Measurements from ENCODE around the gene RPP30.
A peak's percentile ranks its signal among the peaks of the same experiment; 100 is the strongest.

The RPP30 gene

GRCh38 chr10:90856964-90857634 lies 14.7 kb upstream of the RPP30 start:
- peak overlapping the region; percentile 63 for H3K4me3 ChIP-seq (ENCODE audit: low read length)
- no peak overlapping the region for H3K9ac ChIP-seq (ENCODE audit: low read length)
- H3K4me1 ChIP-seq (ENCODE audit: control insufficient read depth, insufficient read depth, low read length) = no peaks in the 10 kb centered on the region
- no peak overlapping the region for H3K27ac ChIP-seq (ENCODE audit: low read depth, low read length)
- peaks cover 5% of the 10 kb centered on the region for H3K27me3 ChIP-seq (ENCODE audit: control insufficient read depth, insufficient read depth, low read length)
- no peaks in the 10 kb centered on the region for H3K36me3 ChIP-seq (ENCODE audit: control insufficient read depth, insufficient read depth, low read length)

DNA sequence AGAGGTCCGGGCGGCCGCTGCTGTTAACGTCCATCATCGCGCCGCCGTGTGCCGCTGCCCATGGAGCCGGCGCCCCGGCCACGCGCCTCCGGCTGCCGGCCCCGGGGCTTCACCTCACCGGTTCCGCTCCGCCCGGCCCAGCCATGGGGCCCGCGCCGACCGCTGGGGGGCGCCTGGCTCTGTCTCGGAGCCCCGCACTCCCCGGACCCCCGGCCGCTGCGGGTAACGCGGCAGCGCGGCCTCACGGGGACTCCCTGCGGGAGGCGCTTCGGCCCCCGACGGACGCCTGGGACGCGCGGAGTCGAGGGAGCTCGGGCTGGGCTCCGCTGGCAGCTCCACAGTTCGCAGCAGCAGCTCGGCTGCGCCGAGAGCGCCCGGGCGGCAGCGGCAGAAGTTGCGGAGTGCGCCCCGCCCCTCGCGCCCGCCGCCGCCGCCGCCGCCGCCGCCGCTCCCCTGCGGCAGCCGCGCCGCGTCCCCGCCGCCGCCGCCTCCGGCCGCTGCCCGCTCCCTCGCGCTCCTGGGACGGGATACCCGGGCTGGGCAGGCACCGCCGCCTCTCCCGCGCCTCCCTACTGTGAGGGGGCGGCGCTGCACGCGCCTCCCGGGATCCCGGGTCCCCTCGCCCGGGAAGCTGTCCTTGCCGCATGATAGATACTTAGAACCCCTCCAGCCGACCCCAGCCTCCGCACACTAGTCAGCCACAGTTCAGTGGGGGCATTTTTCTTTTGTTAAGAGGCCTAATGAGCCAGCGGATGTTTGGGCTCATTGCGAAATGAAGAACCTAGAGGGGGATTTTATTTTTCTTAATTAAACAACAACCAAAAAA lies 13.9 kb upstream of the RPP30 start, which contains the start of gene HTR7:
Gene HTR7, minus strand, starts transcription at position 405 of the 826 bp plus-strand sequence. Its CDS starts 368 bp downstream, at position 37.
- Histone ChIP-seq H3K27ac (ENCODE audit: low read depth, low read length) (no peak within 1 kb of the TSS), H3K9ac (ENCODE audit: low read length) (no peak within 1 kb of the TSS), H3K36me3 (ENCODE audit: control insufficient read depth, insufficient read depth, low read length) (no peaks in the 10 kb centered on the region), H3K4me1 (ENCODE audit: control insufficient read depth, insufficient read depth, low read length) (no peaks in the 10 kb centered on the region), H3K4me3 (ENCODE audit: low read length) (peak within 1 kb of the TSS; percentile 63), H3K27me3 (ENCODE audit: control insufficient read depth, insufficient read depth, low read length) (peaks cover 5% of the 10 kb centered on the region)

- no peak overlapping the region for H3K27ac ChIP-seq (ENCODE audit: low read depth, low read length)
- no peaks in the 10 kb centered on the region for H3K36me3 ChIP-seq (ENCODE audit: control insufficient read depth, insufficient read depth, low read length)
- no peaks in the 10 kb centered on the region for H3K4me1 ChIP-seq (ENCODE audit: control insufficient read depth, insufficient read depth, low read length)
- peaks cover 5% of the 10 kb centered on the region for H3K27me3 ChIP-seq (ENCODE audit: control insufficient read depth, insufficient read depth, low read length)
- no peak overlapping the region for H3K9ac ChIP-seq (ENCODE audit: low read length)
- H3K4me3 ChIP-seq (ENCODE audit: low read length) = peak overlapping the region; percentile 62
Observed at GRCh38 chr10:90858461-90858968, 13.3 kb upstream of the RPP30 start.

DNA sequence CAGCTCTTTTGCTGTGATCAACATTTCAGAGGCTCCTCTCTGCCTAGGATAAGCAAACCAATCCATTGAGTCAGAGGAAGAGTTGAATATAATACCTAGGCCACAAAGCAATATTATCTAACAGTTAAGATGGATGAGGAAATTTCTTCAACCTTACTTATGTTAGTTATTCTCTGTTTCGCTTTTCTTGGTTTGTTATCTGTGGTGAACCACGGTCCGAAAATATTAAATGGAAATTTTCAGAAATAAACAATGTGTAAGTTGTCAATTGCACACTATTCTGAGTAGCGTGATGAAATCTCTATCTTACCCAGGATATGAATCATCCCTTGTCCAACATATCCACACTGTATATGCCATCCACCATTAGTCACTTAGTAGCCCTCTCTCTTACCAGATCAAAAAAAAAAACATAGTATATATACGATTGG lies 12.4 kb upstream of the RPP30 start:
- peaks cover 6% of the 10 kb centered on the region for H3K27me3 ChIP-seq (ENCODE audit: control insufficient read depth, insufficient read depth, low read length)
- H3K27ac ChIP-seq (ENCODE audit: low read depth, low read length) = no peak overlapping the region
- H3K36me3 ChIP-seq (ENCODE audit: control insufficient read depth, insufficient read depth, low read length) = no peaks in the 10 kb centered on the region
- H3K4me3 ChIP-seq (ENCODE audit: low read length) = no peak overlapping the region
- no peaks in the 10 kb centered on the region for H3K4me1 ChIP-seq (ENCODE audit: control insufficient read depth, insufficient read depth, low read length)
- H3K9ac ChIP-seq (ENCODE audit: low read length) = no peak overlapping the region

DNA sequence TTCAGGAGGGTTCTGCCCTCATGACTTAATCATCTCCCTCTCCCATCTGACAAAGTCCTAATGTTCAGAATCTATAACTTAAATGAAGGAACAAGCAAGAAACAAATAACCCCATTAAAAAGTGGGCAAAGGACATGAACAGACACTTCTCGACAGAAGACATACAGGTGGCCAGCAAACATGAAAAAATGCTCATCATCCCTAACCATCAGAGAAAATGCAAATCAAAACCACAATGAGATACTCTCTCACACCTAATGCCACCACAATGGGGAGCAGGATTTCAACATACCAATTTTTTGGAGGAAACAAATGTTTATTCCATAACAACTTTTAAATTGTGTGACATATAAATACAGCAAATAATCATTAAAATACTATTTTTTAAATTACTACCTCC lies 11.0 kb upstream of the RPP30 start:
- peaks cover 7% of the 10 kb centered on the region for H3K27me3 ChIP-seq (ENCODE audit: control insufficient read depth, insufficient read depth, low read length)
- H3K36me3 ChIP-seq (ENCODE audit: control insufficient read depth, insufficient read depth, low read length) = no peaks in the 10 kb centered on the region
- no peaks in the 10 kb centered on the region for H3K4me1 ChIP-seq (ENCODE audit: control insufficient read depth, insufficient read depth, low read length)
- no peak overlapping the region for H3K4me3 ChIP-seq (ENCODE audit: low read length)
- H3K9ac ChIP-seq (ENCODE audit: low read length) = no peak overlapping the region
- no peak overlapping the region for H3K27ac ChIP-seq (ENCODE audit: low read depth, low read length)

GRCh38 chr10:90862908-90863514 lies 8.8 kb upstream of the RPP30 start:
- peaks cover 3% of the 10 kb centered on the region for H3K27me3 ChIP-seq (ENCODE audit: control insufficient read depth, insufficient read depth, low read length)
- no peak overlapping the region for H3K4me3 ChIP-seq (ENCODE audit: low read length)
- no peak overlapping the region for H3K9ac ChIP-seq (ENCODE audit: low read length)
- H3K27ac ChIP-seq (ENCODE audit: low read depth, low read length) = no peak overlapping the region
- no peaks in the 10 kb centered on the region for H3K36me3 ChIP-seq (ENCODE audit: control insufficient read depth, insufficient read depth, low read length)
- no peaks in the 10 kb centered on the region for H3K4me1 ChIP-seq (ENCODE audit: control insufficient read depth, insufficient read depth, low read length)

DNA sequence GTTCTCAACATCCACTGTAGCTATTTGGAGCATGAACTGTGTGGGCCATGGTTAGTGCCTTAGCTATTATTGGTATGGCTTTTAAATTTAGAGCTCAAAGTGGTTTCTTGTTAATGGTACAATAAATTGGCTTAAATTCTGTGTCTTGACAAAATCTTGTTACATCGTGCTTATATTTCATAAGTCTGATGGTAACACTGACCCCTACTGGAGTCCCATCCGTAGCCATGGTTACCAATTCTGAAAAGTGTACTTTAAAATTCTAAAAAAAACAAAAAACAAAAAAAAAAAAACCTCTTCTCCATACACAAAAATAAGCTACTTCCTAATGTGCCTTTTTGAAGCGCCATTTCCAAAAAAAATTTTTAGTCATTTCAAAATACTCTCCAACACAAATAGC lies 6.4 kb upstream of the RPP30 start:
- Histone ChIP-seq H3K4me3 (ENCODE audit: low read length) (no peak overlapping the region), H3K9ac (ENCODE audit: low read length) (no peak overlapping the region), H3K27ac (ENCODE audit: low read depth, low read length) (no peak overlapping the region), H3K4me1 (ENCODE audit: control insufficient read depth, insufficient read depth, low read length) (no peaks in the 10 kb centered on the region), H3K27me3 (ENCODE audit: control insufficient read depth, insufficient read depth, low read length) (peaks cover 5% of the 10 kb centered on the region), H3K36me3 (ENCODE audit: control insufficient read depth, insufficient read depth, low read length) (no peaks in the 10 kb centered on the region)

- Histone ChIP-seq H3K4me3 (ENCODE audit: low read length) (no peak overlapping the region), H3K9ac (ENCODE audit: low read length) (no peak overlapping the region)
Observed at GRCh38 chr10:90866050-90866598, 5.7 kb upstream of the RPP30 start.

DNA sequence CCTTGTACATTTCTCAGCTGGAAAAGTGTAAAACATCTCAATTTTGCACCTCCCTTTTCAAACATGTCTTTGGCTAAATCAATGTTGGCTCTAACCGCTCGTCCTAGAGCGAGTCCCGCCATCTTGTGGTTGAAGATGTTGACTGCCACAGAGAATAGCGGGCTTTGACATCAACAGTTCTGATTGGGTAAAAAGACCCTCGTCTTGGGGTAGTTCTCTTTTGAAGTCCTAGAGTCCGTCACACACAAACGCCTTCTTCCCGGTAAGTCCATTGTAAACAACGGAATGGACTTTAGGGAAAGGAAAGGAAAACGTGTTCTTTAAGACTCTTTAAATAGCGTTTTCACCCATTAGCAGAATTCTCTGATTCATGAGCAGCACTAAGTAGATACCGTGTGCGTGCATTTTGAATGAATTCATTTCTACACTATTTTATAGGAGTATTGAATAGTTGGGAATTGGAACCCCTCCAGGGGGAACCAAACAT lies 452 bp upstream of the RPP30 start:
- Histone ChIP-seq H3K9ac (ENCODE audit: low read length) (no peak overlapping the region), H3K27me3 (ENCODE audit: control insufficient read depth, insufficient read depth, low read length) (peaks cover 2% of the 10 kb centered on the region), H3K4me1 (ENCODE audit: control insufficient read depth, insufficient read depth, low read length) (peaks cover 5% of the 10 kb centered on the region), H3K4me3 (ENCODE audit: low read length) (peak overlapping the region; percentile 86), H3K27ac (ENCODE audit: low read depth, low read length) (peak overlapping the region; percentile 60), H3K36me3 (ENCODE audit: control insufficient read depth, insufficient read depth, low read length) (peaks cover 1% of the 10 kb centered on the region)

More at GRCh38 chr10:90866050-90866598, 5.7 kb upstream of the RPP30 start:
- Histone ChIP-seq H3K36me3 (ENCODE audit: control insufficient read depth, insufficient read depth, low read length) (no peaks in the 10 kb centered on the region), H3K4me1 (ENCODE audit: control insufficient read depth, insufficient read depth, low read length) (no peaks in the 10 kb centered on the region), H3K27ac (ENCODE audit: low read depth, low read length) (no peak overlapping the region), H3K27me3 (ENCODE audit: control insufficient read depth, insufficient read depth, low read length) (peaks cover 5% of the 10 kb centered on the region)

- Histone ChIP-seq H3K9ac (ENCODE audit: low read length) (no peak overlapping the region), H3K4me3 (ENCODE audit: low read length) (peak overlapping the region; percentile 86), H3K27ac (ENCODE audit: low read depth, low read length) (no peak overlapping the region)
Observed at GRCh38 chr10:90872648-90873020, 860 bp downstream of the RPP30 start.

GRCh38 chr10:90879062-90879461 lies 7.3 kb downstream of the RPP30 start:
- Histone ChIP-seq H3K4me3 (ENCODE audit: low read length) (no peak overlapping the region), H3K9ac (ENCODE audit: low read length) (no peak overlapping the region), H3K27ac (ENCODE audit: low read depth, low read length) (no peak overlapping the region), H3K36me3 (ENCODE audit: control insufficient read depth, insufficient read depth, low read length) (peaks cover 10% of the 10 kb centered on the region), H3K4me1 (ENCODE audit: control insufficient read depth, insufficient read depth, low read length) (no peaks in the 10 kb centered on the region), H3K27me3 (ENCODE audit: control insufficient read depth, insufficient read depth, low read length) (no peaks in the 10 kb centered on the region)

More at GRCh38 chr10:90872648-90873020, 860 bp downstream of the RPP30 start:
- peaks cover 5% of the 10 kb centered on the region for H3K4me1 ChIP-seq (ENCODE audit: control insufficient read depth, insufficient read depth, low read length)
- H3K27me3 ChIP-seq (ENCODE audit: control insufficient read depth, insufficient read depth, low read length) = peaks cover 2% of the 10 kb centered on the region
- H3K36me3 ChIP-seq (ENCODE audit: control insufficient read depth, insufficient read depth, low read length) = peaks cover 3% of the 10 kb centered on the region
